Gastrocnemius medialis (tissue), 4 donors: ENCODE measurements around the gene RPAP2. TPM values are rescaled to one million over a fixed set of nuclear protein-coding genes. Genes with fewer than 3 reads are reported as not detected.

Experiments used
- ATAC-seq, 2 donors: fragments of 150-250 bp; one replicate each; pipeline ENCODE4 v1.9.1; 2016
- DNase-seq, 2 donors: peaks; one replicate each; pipeline ENCODE4 v3.0.0-alpha.2; 2019
- H3K27ac ChIP-seq, 4 donors: fragments of 200-600 bp; sonication (generic); 1 replicate in 1 of 4; 2 replicates in 3 of 4; pipeline ENCODE4 v1.5.1; 2016 to 2018; ENCODE audit warnings: mild to moderate bottlenecking in 2 of 4, moderate library complexity in 1 of 4
- H3K27me3 ChIP-seq, 3 donors: fragments of 200-600 bp; sonication (generic) in 2 of 3; 1 replicate in 1 of 3; 2 replicates in 2 of 3; pipeline versions ENCODE4 v1.5.1 to v1.6.0; 2016 to 2019; ENCODE audit warnings: mild to moderate bottlenecking in 1 of 3, moderate library complexity in 1 of 3
- H3K36me3 ChIP-seq, 2 donors: fragments of 200-600 bp; sonication (generic) in 1 of 2; one replicate each; pipeline ENCODE4 v1.5.1; 2017 to 2018
- H3K4me1 ChIP-seq, 2 donors: fragments of 200-600 bp; sonication (generic) in 1 of 2; one replicate each; pipeline ENCODE4 v1.5.1; 2016 to 2017; ENCODE audit warnings: mild to moderate bottlenecking in 2 of 2
- H3K4me3 ChIP-seq, 4 donors: fragments of 200-600 bp; sonication (generic) in 3 of 4; 1 replicate in 1 of 4; 2 replicates in 3 of 4; pipeline ENCODE4 v1.5.1; 2016 to 2019; ENCODE audit warnings: mild to moderate bottlenecking in 2 of 4
- H3K9me3 ChIP-seq, 3 donors: fragments of 200-600 bp; sonication (generic) in 2 of 3; 1 replicate in 1 of 3; 2 replicates in 2 of 3; pipeline ENCODE4 v1.5.1; 2016 to 2019
- POLR2A ChIP-seq, 2 donors: fragments of 450-650 bp; IDR thresholded peaks; one replicate each; pipeline ENCODE4 v1.6.1; 2017; ENCODE audit warnings: antibody characterized with exemption in 2 of 2, mild to moderate bottlenecking in 2 of 2, moderate library complexity in 2 of 2
- in situ Hi-C, 4 donors: fragments of 200-750 bp; cut with MboI; loops; one replicate each; pipeline versions ENCODE4 v1.15.0 to v1.8.0; 2017; ENCODE audit warnings: low sequenced_read_pairs in 4 of 4
- intact Hi-C: fragments of 100-400 bp; cut with DNase I; formaldehyde crosslinking; loops from one replicate; pipeline ENCODE4 v1.15.1; 2023; ENCODE audit warnings: low total_unique reads
- total RNA-seq, 4 donors: library from RNA; depleted of rRNA; stranded (reverse); fragments of >200 nt; gene quantifications; one replicate each; pipeline versions ENCODE4 v1.1.0 to v1.2.3, GENCODE V29; 2016
- TF ChIP-seq, protein P1 (sequence below), 5 experiments: fragments of 450-650 bp in 3 of 5; fragments of 200-600 bp in 2 of 5; sonication (generic) in 2 of 5; IDR thresholded peaks in 4 of 5; conservative IDR thresholded peaks in 1 of 5; 1 replicate in 4 of 5; 2 replicates in 1 of 5; pipeline ENCODE4 v1.5.1; 2016 to 2019; ENCODE audit warnings: antibody characterized with exemption in 5 of 5, mild to moderate bottlenecking in 3 of 5, moderate library complexity in 3 of 5

RPAP2 gene
- total RNA-seq, 4 donors from 2014 or later, result 11.4 to 19.1 (median 14.7) TPM

GRCh38 chr1:92398519-92398918 lies 99.7 kb downstream of the RPAP2 start:
- no peak overlapping the region for H3K27ac ChIP-seq
- TF ChIP-seq, protein P1, sequence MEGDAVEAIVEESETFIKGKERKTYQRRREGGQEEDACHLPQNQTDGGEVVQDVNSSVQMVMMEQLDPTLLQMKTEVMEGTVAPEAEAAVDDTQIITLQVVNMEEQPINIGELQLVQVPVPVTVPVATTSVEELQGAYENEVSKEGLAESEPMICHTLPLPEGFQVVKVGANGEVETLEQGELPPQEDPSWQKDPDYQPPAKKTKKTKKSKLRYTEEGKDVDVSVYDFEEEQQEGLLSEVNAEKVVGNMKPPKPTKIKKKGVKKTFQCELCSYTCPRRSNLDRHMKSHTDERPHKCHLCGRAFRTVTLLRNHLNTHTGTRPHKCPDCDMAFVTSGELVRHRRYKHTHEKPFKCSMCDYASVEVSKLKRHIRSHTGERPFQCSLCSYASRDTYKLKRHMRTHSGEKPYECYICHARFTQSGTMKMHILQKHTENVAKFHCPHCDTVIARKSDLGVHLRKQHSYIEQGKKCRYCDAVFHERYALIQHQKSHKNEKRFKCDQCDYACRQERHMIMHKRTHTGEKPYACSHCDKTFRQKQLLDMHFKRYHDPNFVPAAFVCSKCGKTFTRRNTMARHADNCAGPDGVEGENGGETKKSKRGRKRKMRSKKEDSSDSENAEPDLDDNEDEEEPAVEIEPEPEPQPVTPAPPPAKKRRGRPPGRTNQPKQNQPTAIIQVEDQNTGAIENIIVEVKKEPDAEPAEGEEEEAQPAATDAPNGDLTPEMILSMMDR (IDR thresholded peaks at IDR 0.05 in 4 of 5, conservative IDR thresholded peaks at IDR 0.05 in 1 of 5), result no peak
- no peak for TF ChIP-seq POLR2A (IDR thresholded peaks at IDR 0.05)
- H3K36me3 ChIP-seq, result no peaks in the 10 kb centered on the region
- H3K4me3 ChIP-seq, result no peak overlapping the region
- no peaks in the 10 kb centered on the region for H3K27me3 ChIP-seq
- in situ Hi-C loops, result no loop called here
- no peaks in the 10 kb centered on the region for H3K4me1 ChIP-seq
- peaks cover 0 to 8% (median 0%) of the 10 kb centered on the region in 3 donors for H3K9me3 ChIP-seq
- no peak for DNase-seq
- no peak for ATAC-seq
- intact Hi-C loops, result no loop called here

DNA sequence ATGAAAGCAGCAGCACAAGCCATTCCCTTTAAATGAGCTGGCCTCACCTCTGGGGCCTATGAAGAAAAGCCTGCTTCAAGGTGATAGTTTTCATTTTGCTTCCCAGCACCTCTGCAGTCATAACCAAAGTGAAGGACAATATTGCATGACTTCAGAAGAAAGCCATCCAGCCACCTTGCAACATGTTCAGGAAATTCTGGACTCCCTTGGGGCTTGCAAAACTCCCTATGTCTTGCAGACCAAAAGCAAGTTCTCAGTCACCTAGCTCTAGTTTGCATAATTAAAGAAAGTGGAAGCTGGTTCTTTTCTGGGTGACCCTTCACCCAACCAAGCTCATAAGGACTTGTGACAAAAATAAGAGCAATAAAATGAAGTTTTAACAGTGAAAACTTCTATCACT lies 100.2 kb downstream of the RPAP2 start:
- Histone ChIP-seq H3K27me3 (no peaks in the 10 kb centered on the region), H3K4me3 (no peak overlapping the region), H3K4me1 (no peaks in the 10 kb centered on the region), H3K27ac (no peak overlapping the region), H3K9me3 (peaks cover 0 to 4% (median 0%) of the 10 kb centered on the region in 3 donors), H3K36me3 (no peaks in the 10 kb centered on the region)
- DNase-seq (no peak), ATAC-seq (no peak)
- TF ChIP-seq POLR2A (IDR thresholded peaks at IDR 0.05), result no peak
- TF ChIP-seq, protein P1 (IDR thresholded peaks at IDR 0.05 in 4 of 5, conservative IDR thresholded peaks at IDR 0.05 in 1 of 5), result no peak
- intact Hi-C loops, result no loop called here
- in situ Hi-C loops, result no loop called here

DNA sequence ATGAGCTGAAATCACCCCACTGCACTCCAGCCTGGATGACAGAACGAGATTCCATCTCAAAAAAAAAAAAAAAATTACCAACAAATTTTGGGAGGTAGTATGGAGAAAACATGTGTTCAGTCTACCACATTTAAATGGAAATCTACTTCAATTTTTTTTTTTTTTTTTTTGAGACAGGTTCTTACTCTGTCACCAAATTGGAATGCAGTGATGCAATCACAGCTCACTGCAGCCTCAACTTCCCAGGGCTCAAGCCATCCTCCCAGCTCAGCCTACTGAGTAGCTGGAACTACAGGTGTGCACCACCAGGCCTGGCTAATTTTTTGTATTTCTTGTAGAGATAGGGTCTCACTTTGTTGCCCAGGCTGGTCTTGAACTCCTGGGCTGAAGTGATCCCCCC lies 105.8 kb downstream of the RPAP2 start:
- TF ChIP-seq, protein P1 (IDR thresholded peaks at IDR 0.05 in 4 of 5, conservative IDR thresholded peaks at IDR 0.05 in 1 of 5), result no peak
- no peak for TF ChIP-seq POLR2A (IDR thresholded peaks at IDR 0.05)
- intact Hi-C loops (no loop called here), in situ Hi-C loops (no loop called here)

DNA sequence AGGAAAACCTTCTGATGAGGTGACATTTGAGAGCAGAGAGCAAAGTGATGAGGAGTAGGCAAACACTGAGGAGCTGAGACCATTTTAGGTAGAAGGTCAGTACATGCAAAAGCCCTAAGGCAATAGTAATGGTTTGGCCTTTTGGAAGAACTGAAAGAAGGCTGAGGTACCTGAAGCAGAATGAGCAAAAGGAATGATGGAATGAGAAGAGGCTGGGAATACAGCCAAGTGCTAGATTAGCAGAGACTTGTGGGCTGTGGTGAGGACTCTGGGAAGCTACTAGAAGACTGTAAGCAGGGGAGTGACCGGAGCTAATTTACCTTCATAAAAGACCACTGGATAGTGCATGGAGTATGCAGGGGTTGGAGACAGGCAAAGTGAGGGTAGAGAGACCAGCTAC lies 110.0 kb downstream of the RPAP2 start:
- no peaks in the 10 kb centered on the region for H3K36me3 ChIP-seq
- no peaks in the 10 kb centered on the region for H3K27me3 ChIP-seq
- H3K27ac ChIP-seq, result no peak overlapping the region
- H3K9me3 ChIP-seq, result no peaks in the 10 kb centered on the region
- DNase-seq (no peak), ATAC-seq (no peak)
- H3K4me3 ChIP-seq, result no peak overlapping the region
- intact Hi-C loops (no loop called here), in situ Hi-C loops (no loop called here)
- no peaks in the 10 kb centered on the region for H3K4me1 ChIP-seq
- TF ChIP-seq, protein P1 (IDR thresholded peaks at IDR 0.05 in 4 of 5, conservative IDR thresholded peaks at IDR 0.05 in 1 of 5), result no peak
- no peak for TF ChIP-seq POLR2A (IDR thresholded peaks at IDR 0.05)

More for the DNA sequence above, 105.8 kb downstream of the RPAP2 start:
- Histone ChIP-seq H3K4me3 (no peak overlapping the region), H3K27me3 (no peaks in the 10 kb centered on the region), H3K27ac (no peak overlapping the region), H3K4me1 (no peaks in the 10 kb centered on the region), H3K9me3 (peaks cover 0 to 4% (median 0%) of the 10 kb centered on the region in 3 donors), H3K36me3 (no peaks in the 10 kb centered on the region)
- DNase-seq, result no peak
- ATAC-seq, result no peak

DNA sequence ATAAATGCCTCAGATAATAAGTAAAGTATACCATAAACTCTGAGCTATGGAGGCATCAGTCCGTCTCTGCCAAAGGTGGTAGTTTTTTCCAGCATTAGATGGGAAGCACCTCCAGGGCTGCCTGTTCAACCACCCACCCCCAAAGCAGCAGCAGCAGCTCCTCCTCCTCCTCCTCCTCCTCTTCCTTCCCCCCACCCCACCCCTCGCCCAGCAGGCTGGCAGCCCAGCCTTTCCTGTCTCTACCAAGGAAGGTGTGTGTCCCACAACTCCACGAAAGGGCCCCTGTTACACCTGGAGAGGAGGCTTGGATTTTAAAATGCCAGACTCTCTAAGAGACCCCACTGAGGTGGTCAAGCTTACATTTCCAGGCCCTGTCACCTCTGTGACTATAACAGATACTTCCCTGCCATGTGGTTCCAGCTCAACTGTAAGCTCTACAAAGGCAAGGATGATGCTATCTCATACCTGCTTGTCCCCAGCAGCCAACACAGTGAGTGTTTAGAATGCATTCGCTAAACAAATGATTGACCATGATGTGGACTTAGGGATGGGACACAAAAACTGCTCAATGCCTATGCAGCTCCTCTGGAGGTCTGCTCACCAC lies 111.2 kb downstream of the RPAP2 start:
- in situ Hi-C loops, result no loop called here
- H3K4me1 ChIP-seq, result no peaks in the 10 kb centered on the region
- no peaks in the 10 kb centered on the region for H3K27me3 ChIP-seq
- DNase-seq, result no peak
- H3K4me3 ChIP-seq, result no peak overlapping the region
- H3K27ac ChIP-seq, result no peak overlapping the region
- TF ChIP-seq, protein P1 (IDR thresholded peaks at IDR 0.05 in 4 of 5, conservative IDR thresholded peaks at IDR 0.05 in 1 of 5), result no peak
- no peak for TF ChIP-seq POLR2A (IDR thresholded peaks at IDR 0.05)
- no peak for ATAC-seq
- intact Hi-C loops, result no loop called here
- no peaks in the 10 kb centered on the region for H3K36me3 ChIP-seq
- H3K9me3 ChIP-seq, result no peaks in the 10 kb centered on the region
